ENCODE data around the gene DMGDH.
A peak's percentile ranks its signal among the peaks of the same experiment; 100 is the strongest.

The DMGDH gene

GRCh38 chr5:79030663-79031484, 38.6 kb downstream of the DMGDH start:
- no peak for TF ChIP-seq CTCF (IDR thresholded peaks at IDR 0.05; ENCODE audit: low read depth, low read length)
- no peak for DNase-seq (ENCODE audit: extremely low read depth, low read depth)

DNA sequence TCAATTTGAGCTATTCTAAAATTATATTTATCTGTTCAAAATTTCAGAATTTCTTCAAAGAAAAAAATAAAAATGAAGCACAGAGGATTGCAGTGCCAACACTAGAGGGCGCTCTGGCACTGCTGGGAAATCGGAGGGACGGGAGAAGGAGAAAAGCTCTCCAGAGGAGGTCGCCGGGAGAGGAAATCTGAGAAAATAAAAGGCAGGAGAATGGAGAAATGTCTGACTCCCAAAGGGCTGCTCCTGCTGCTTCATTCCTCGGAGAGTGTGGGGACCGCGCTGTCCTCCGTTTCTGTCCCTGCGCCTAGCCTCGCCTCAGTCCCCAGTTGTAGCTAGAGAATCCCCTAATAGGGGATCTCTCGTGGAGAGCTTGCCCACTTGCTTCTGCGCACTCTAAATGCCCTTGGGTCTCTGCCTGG, 44.4 kb downstream of the DMGDH start:
- peak; percentile 90 for TF ChIP-seq CTCF (IDR thresholded peaks at IDR 0.05; ENCODE audit: low read depth, low read length)
- DNase-seq (ENCODE audit: extremely low read depth, low read depth) = peak; percentile 41

DNA sequence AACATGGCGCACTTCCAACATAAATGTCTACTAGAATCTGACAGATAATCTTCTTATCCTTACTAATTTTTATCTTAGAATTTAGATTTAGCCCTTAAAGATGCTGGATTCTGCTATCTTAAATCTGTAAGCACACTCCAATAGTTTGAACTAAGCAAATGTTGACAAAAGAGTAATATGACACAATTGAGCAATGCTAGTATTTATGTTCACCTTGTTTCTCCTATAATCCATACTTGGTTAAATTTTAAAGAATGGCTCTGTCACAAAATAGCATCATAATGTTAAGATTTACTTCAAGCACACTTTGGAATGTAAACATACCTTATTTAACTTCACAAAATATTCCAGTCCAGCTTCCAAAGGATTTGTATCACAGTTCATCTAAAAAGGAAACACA, 45.5 kb downstream of the DMGDH start:
- DNase-seq (ENCODE audit: extremely low read depth, low read depth) = no peak
- TF ChIP-seq CTCF (IDR thresholded peaks at IDR 0.05; ENCODE audit: low read depth, low read length) = no peak

- no peak for TF ChIP-seq CTCF (IDR thresholded peaks at IDR 0.05; ENCODE audit: low read depth, low read length)
- no peak for DNase-seq (ENCODE audit: extremely low read depth, low read depth)
Observed at GRCh38 chr5:79023348-79023747, 46.1 kb downstream of the DMGDH start.

DNA sequence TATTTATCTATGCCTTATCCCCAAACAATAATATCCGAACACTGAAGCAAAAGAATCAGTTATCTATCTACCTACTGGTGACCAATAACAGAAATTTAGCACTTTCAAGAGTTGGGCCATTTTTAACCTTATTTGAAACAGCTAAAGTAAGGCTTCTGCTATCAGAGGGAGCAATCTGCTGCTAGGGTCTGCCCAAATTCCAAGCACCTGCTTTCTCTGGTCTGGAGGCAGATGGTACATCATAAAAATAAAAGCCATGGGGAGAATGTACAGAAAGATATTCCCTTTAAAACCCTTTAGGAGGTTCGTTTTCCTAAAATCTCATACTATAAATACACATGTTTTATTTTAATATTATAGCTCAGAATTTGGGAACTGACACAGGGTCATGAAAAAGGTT, 46.7 kb downstream of the DMGDH start:
- no peak for TF ChIP-seq CTCF (IDR thresholded peaks at IDR 0.05; ENCODE audit: low read depth, low read length)
- no peak for DNase-seq (ENCODE audit: extremely low read depth, low read depth)

- DNase-seq (ENCODE audit: extremely low read depth, low read depth) = no peak
- TF ChIP-seq CTCF (IDR thresholded peaks at IDR 0.05; ENCODE audit: low read depth, low read length) = no peak
Observed at GRCh38 chr5:79021753-79022152, 47.7 kb downstream of the DMGDH start.

GRCh38 chr5:79020861-79021561, 48.5 kb downstream of the DMGDH start:
- TF ChIP-seq CTCF (IDR thresholded peaks at IDR 0.05; ENCODE audit: low read depth, low read length) = peak; percentile 88
- peak; percentile 37 for DNase-seq (ENCODE audit: extremely low read depth, low read depth)

Measured in AG09319 (cell line).